Articular chondrocyte of knee joint (primary cell): Measurements from ENCODE around the gene SCARB1. TPM values are rescaled to one million over a fixed set of nuclear protein-coding genes. Genes with fewer than 3 reads are reported as not detected.

Source experiments
- small RNA-seq: library from RNA; depleted of rRNA; stranded (forward); fragments of <200 nt; gene quantifications from one replicate; pipeline ENCODE3, GENCODE V24; 2012
- total RNA-seq: library from RNA; depleted of rRNA; stranded (reverse); fragments of >200 nt; gene quantifications from 2 replicates; pipeline ENCODE4 v1.2.3, GENCODE V29; 2012

The SCARB1 gene
- 7.8 and 10.1 TPM in 2 replicates for total RNA-seq

GRCh38 chr12:124863416-124864325 is at the start of gene SCARB1:
SCARB1 (minus strand) TSS chr12:124863864; CDS start chr12:124863720, 144 bp downstream.

Small RNA genes lying within 50 kb of the gene (small RNA-seq; reads per million reads assigned to genes)
- not detected for gene RNU6-927P

Other genes with a start within 250 kb of the SCARB1 start
- gene UBC, start 50.8 kb upstream of the SCARB1 start, total RNA-seq = 1,315 and 1,642 TPM in 2 replicates
- 11.0 and 14.4 TPM in 2 replicates for gene DHX37, start 125.3 kb upstream of the SCARB1 start, total RNA-seq
- 3.4 and 5.1 TPM in 2 replicates for gene BRI3BP, start 129.8 kb upstream of the SCARB1 start, total RNA-seq
- gene AACS, start 201.6 kb upstream of the SCARB1 start, total RNA-seq = 17.4 and 21.3 TPM in 2 replicates